PC-3 (cell line): ENCODE data around the gene STX4. TPM values are rescaled to one million over a fixed set of nuclear protein-coding genes. Genes with fewer than 3 reads are reported as not detected.

Experiments
- ATAC-seq: fragments of 200-7000 bp; cut with Tn5 transposase; 2 replicates; pipeline ENCODE4 v1.9.1; 2020; ENCODE audit warnings: mild to moderate bottlenecking, moderate library complexity
- BruUV-seq: library from RNA; stranded (reverse); fragments of 400-500 nt; replicated peaks from 2 replicates; lab custom pipeline; 2021; lab: Mats Ljungman, UMichigan
- CTCF ChIA-PET: fragments of 300-600 bp; sonication (Branson Sonifier 250); formaldehyde crosslinking; loops from one replicate; lab custom pipeline; 2022; ENCODE audit warnings: antibody characterized with exemption; lab: Charles Lee
- POLR2A ChIA-PET: fragments of 300-600 bp; sonication (Branson Sonifier 250); formaldehyde crosslinking; loops from one replicate; lab custom pipeline; 2022; ENCODE audit warnings: antibody characterized with exemption; ENCODE audit not compliant: unreplicated experiment; lab: Charles Lee
- DNase-seq: peaks from one replicate; pipeline ENCODE4 v3.0.0-alpha.2; 2015
- H2AFZ ChIP-seq: fragments of 300-600 bp; sonication (generic); 2 replicates; pipeline ENCODE4 v1.6.0; 2016; ENCODE audit warnings: antibody characterized with exemption, low read length
- H3F3A ChIP-seq: fragments of 300-600 bp; sonication (generic); one replicate; pipeline ENCODE4 v1.6.0; 2017; ENCODE audit warnings: antibody characterized with exemption, low read length, control low read depth, mild to moderate bottlenecking; ENCODE audit not compliant: unreplicated experiment
- H3K27ac ChIP-seq: fragments of 300-600 bp; sonication (generic); 2 replicates; pipeline ENCODE4 v1.5.1; 2016; ENCODE audit warnings: mild to moderate bottlenecking, low read length
- H3K27me3 ChIP-seq: fragments of 300-600 bp; sonication (generic); 2 replicates; pipeline ENCODE4 v1.6.1; 2016; ENCODE audit warnings: low read length, mixed read lengths
- H3K36me3 ChIP-seq: fragments of 300-600 bp; sonication (generic); 2 replicates; pipeline ENCODE4 v1.6.1; 2016; ENCODE audit warnings: low read depth, mixed run types, low read length, mixed read lengths
- H3K4me1 ChIP-seq: fragments of 300-600 bp; sonication (generic); 2 replicates; pipeline ENCODE4 v1.5.1; 2016; ENCODE audit warnings: low read length; ENCODE audit not compliant: insufficient read depth
- H3K4me2 ChIP-seq: fragments of 300-600 bp; sonication (generic); 2 replicates; pipeline ENCODE4 v1.6.0; 2016; ENCODE audit warnings: low read length
- H3K4me3 ChIP-seq: fragments of 300-600 bp; sonication (generic); 2 replicates; pipeline ENCODE4 v1.5.1; 2016; ENCODE audit warnings: mild to moderate bottlenecking, low read length, mixed read lengths
- H3K79me2 ChIP-seq: fragments of 300-600 bp; sonication (generic); 2 replicates; pipeline ENCODE4 v1.6.1; 2017; ENCODE audit warnings: low read length, mixed read lengths
- H3K9ac ChIP-seq: fragments of 300-600 bp; sonication (generic); 2 replicates; pipeline ENCODE4 v1.6.0; 2016; ENCODE audit warnings: mild to moderate bottlenecking, low read length
- H3K9me2 ChIP-seq: fragments of 300-600 bp; sonication (generic); replicated peaks from 2 replicates; pipeline ENCODE4 v1.6.1; 2016; ENCODE audit warnings: mixed run types, low read length, mixed read lengths
- H3K9me3 ChIP-seq: fragments of 300-600 bp; sonication (generic); 2 replicates; pipeline ENCODE4 v1.6.1; 2016; ENCODE audit warnings: low read length, mixed read lengths
- H4K20me1 ChIP-seq: fragments of 300-600 bp; sonication (generic); 2 replicates; pipeline ENCODE4 v1.6.1; 2016; ENCODE audit warnings: low read length, mixed read lengths
- EZH2 ChIP-seq: fragments of 300-600 bp; sonication (generic); IDR thresholded peaks from one replicate; pipeline ENCODE4 v1.6.1; 2017; ENCODE audit warnings: antibody characterized with exemption, mild to moderate bottlenecking, low read length; ENCODE audit not compliant: unreplicated experiment
- EZH2phosphoT487 ChIP-seq: fragments of 300-600 bp; sonication (generic); IDR thresholded peaks from 2 replicates; pipeline ENCODE4 v1.6.1; 2018; ENCODE audit warnings: mild to moderate bottlenecking, antibody characterized with exemption, low read length, borderline replicate concordance
- intact Hi-C: fragments of 100-400 bp; cut with micrococcal nuclease; formaldehyde crosslinking; loops from 2 replicates; pipeline ENCODE4 v1.9.0; 2023
- total RNA-seq: library from RNA; depleted of rRNA; stranded (reverse); fragments of >200 nt; gene quantifications from 2 replicates; pipeline ENCODE4 v1.2.3, GENCODE V29; 2014
- TF ChIP-seq, protein P1 (sequence below): fragments of 300-600 bp; sonication (generic); conservative IDR thresholded peaks from 2 replicates; pipeline ENCODE4 v1.5.1; 2017; ENCODE audit warnings: antibody characterized with exemption, low read depth, mild to moderate bottlenecking, low read length

STX4 gene
- total RNA-seq, 1 experiment from 2014 or later = 27.4 TPM

DNA sequence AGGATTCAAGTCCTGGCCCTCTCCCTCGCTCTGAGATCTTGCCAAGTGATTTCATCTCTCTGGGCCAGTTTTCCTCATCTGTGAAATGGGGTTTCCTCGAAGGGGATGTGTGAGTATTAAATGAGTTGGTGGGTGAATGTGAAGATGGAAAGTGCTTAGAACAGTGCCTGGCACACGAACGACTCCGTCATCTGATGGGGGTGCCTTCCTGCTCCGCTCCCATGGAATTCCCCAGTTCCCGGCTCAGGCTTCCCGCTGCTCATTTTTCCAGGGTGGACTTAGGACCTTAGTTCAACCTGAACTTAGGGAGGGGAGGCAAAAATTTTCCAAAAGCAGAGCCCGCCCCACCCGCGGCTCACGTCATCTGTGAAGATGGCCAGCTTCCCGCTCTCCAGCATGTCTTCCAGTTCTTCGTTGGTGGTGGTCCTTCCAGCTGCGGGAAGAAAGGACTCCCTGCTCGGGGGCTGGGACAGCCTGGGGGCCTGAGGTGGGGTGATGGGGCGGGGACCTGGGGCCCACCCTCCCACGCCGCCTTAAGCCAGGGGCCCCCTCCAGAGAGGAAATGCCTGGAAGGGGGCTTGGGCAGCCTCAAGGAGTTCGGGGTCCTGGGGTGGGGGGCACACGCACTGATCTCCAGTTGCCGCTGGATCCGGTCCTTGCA is 36.9 kb upstream of the STX4 start:
- Histone ChIP-seq H3K4me3 (peak overlapping the region; percentile 83), H3K4me1 (peaks cover 31% of the 10 kb centered on the region), H4K20me1 (no peaks in the 10 kb centered on the region), H3F3A (no peaks in the 10 kb centered on the region), H3K27me3 (no peaks in the 10 kb centered on the region), H3K36me3 (no peaks in the 10 kb centered on the region), H3K4me2 (peak overlapping the region; percentile 100), H3K9ac (peak overlapping the region; percentile 85), H3K79me2 (no peaks in the 10 kb centered on the region), H3K9me3 (no peaks in the 10 kb centered on the region), H2AFZ (peak overlapping the region; percentile 71), H3K9me2 (no peaks in the 10 kb centered on the region), H3K27ac (peak overlapping the region; percentile 74)
- ChIA-PET POLR2A (no interaction called here), CTCF (no interaction called here)
- intact Hi-C loops = loop anchor here (5.0 kb wide), 2 partner anchors 36 to 76 kb away; partner anchors contain the start of genes STX4, ZNF646 and ZNF668
- no peak for ATAC-seq
- peak; percentile 12 for DNase-seq
- TF ChIP-seq EZH2phosphoT487 (no peak), EZH2 (no peak)
- TF ChIP-seq, protein P1, sequence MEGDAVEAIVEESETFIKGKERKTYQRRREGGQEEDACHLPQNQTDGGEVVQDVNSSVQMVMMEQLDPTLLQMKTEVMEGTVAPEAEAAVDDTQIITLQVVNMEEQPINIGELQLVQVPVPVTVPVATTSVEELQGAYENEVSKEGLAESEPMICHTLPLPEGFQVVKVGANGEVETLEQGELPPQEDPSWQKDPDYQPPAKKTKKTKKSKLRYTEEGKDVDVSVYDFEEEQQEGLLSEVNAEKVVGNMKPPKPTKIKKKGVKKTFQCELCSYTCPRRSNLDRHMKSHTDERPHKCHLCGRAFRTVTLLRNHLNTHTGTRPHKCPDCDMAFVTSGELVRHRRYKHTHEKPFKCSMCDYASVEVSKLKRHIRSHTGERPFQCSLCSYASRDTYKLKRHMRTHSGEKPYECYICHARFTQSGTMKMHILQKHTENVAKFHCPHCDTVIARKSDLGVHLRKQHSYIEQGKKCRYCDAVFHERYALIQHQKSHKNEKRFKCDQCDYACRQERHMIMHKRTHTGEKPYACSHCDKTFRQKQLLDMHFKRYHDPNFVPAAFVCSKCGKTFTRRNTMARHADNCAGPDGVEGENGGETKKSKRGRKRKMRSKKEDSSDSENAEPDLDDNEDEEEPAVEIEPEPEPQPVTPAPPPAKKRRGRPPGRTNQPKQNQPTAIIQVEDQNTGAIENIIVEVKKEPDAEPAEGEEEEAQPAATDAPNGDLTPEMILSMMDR = no peak
- TSS peak; percentile 86 for BruUV-seq

DNA sequence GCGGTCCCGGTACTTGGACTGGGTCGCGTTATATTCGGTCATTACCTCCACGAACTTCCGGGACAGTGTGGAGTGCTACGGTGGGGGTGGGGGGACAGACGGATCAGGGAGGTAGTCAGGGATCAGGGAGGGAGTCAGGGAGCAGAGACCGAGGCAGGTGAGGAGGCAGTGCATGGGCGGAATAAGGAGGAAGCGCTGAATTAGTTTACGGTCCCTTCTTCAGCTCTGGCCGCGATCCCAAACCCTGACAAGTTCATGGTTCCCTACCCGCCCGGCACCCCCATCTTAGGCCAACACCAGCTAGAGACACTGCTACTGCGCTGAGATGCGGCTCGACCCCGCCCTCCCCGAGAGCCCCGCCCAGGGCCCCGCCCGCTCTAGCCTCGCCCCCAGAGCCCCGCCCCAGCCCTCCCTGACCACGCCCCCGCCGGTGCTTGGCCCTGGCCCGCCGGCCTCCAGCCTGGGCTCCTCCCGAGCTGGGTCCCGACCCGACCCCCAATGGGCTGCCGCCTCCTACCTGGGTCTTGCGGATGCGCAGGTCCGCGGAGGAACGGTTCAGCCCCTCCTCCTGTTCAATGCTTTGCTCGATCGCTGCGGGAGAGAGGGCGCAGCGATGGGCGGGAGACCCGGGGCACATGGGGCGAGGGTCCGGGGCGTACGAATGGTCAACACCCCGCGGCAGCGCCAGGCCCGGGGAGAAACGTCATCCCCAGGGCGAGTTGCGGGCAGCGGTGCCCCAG is 36.2 kb upstream of the STX4 start:
- Histone ChIP-seq H2AFZ (peak overlapping the region; percentile 80), H3K9ac (peak overlapping the region; percentile 85), H3K4me2 (peak overlapping the region; percentile 100), H3K9me2 (no peaks in the 10 kb centered on the region), H3K4me1 (peaks cover 31% of the 10 kb centered on the region), H4K20me1 (no peaks in the 10 kb centered on the region), H3K36me3 (no peaks in the 10 kb centered on the region), H3K27me3 (no peaks in the 10 kb centered on the region), H3K9me3 (no peaks in the 10 kb centered on the region), H3K79me2 (no peaks in the 10 kb centered on the region), H3F3A (no peaks in the 10 kb centered on the region), H3K4me3 (peak overlapping the region; percentile 83), H3K27ac (peak overlapping the region; percentile 86)
- no TSS peak for BruUV-seq
- POLR2A ChIA-PET = no interaction called here
- CTCF ChIA-PET = no interaction called here
- peak; percentile 68 for DNase-seq
- intact Hi-C loops = loop anchor here (5.0 kb wide), 2 partner anchors 35 to 75 kb away; partner anchors contain the start of genes STX4, ZNF646 and ZNF668
- TF ChIP-seq, protein P1 = no peak
- TF ChIP-seq EZH2 (no peak), EZH2phosphoT487 (no peak)
- peak; percentile 80 for ATAC-seq
